ENCODE data around the gene SYDE1. TPM values are rescaled to one million over a fixed set of nuclear protein-coding genes. Genes with fewer than 3 reads are reported as not detected.

The SYDE1 gene
- polyA plus RNA-seq, 6 donors from 2014 or later, result 0.09 to 0.16 (median 0.15) TPM; not detected in 3

GRCh38 chr19:15123031-15123890 is 16.1 kb downstream of the SYDE1 start:
- DNase-seq, result no peak

DNA sequence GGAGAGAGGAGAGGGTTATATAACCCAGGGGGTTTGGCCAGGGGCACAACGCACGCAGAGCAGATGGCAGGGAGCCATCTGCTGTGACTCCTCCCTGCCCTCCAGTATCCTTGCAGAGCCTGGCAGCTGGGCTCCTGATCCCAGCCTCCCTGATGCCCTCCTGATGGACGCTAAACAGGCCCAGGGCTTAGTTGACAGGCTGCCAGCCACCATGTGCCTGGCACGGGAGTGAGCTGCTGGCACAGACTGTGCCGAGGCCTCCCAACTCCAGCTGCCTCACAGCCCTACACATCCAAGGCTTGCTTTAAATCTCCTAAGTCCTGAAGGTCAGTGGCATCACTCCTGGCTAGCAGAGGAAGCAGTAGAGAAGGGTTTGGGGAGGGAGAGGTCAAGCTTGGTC is 16.7 kb downstream of the SYDE1 start:
- Mint-ChIP-seq H3K9me3 (peaks cover 0 to 2% (median 0%) of the 10 kb centered on the region in 7 donors), H3K36me3 (peaks cover 1 to 20% of the 10 kb centered on the region in 2 donors), H3K27ac (peak overlapping the region in 4 of 6 donors; percentile 29 to 100 (median 82)), H3K27me3 (peaks cover 0 to 7% (median 0%) of the 10 kb centered on the region in 3 donors), H3K4me3 (peak overlapping the region; percentile 88 to 99 (median 98)), H3K4me1 (peaks cover 22 to 29% (median 27%) of the 10 kb centered on the region in 3 donors)
- DNase-seq (no peak), ATAC-seq (ENCODE audit: low read depth in 2 of 2) (no peak)

More at GRCh38 chr19:15123031-15123890, 16.1 kb downstream of the SYDE1 start:
- H3K36me3 Mint-ChIP-seq, result peaks cover 7 to 20% of the 10 kb centered on the region in 2 donors
- H3K4me1 Mint-ChIP-seq, result peaks cover 22 to 29% (median 27%) of the 10 kb centered on the region in 3 donors
- peaks cover 0 to under 1% (median 0%) of the 10 kb centered on the region in 3 donors for H3K27me3 Mint-ChIP-seq
- peak overlapping the region in 7 of 8 donors; percentile 55 to 99 (median 88) for H3K4me3 Mint-ChIP-seq
- H3K9me3 Mint-ChIP-seq, result peaks cover 0 to 2% (median 0%) of the 10 kb centered on the region in 7 donors
- no peak for ATAC-seq (ENCODE audit: low read depth in 2 of 2)
- peak overlapping the region in 1 of 6 donors; percentile 69 for H3K27ac Mint-ChIP-seq

DNA sequence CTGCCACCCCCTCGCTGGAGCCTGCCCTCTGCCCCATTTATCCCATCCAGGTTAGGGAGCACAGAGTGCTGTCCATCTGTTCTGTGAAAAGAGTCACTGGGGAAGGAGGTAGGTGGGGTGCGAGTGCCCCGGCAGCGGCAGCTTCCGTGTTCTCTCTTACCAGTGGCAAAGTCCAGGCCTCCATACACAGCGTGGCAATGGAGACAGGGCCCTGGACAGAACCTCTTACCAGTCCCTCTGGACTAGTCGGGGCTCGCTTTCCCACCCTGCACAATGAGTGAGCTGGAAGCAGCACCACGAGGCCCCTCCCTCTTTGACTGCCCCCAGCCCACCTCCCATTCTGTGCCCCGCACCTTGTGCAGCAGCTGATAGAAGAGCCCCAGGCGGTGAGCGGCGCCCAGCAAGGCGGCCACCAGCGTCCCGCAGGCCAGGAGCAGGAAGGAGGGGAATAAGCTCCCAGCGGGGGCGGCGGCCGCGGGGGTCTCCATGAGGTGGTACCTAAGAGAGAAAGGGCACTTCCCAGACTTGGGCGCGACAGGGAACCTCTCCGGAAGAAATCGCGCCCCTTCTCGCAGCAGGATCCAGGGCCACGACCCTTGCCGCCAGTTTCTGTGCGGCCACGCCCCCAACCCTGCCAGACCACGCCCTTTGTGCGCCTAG is 17.5 kb downstream of the SYDE1 start:
- ATAC-seq (ENCODE audit: low read depth in 2 of 2) (no peak), DNase-seq (no peak)
- peak overlapping the region; percentile 95 to 100 (median 100) for H3K27ac Mint-ChIP-seq
- H3K36me3 Mint-ChIP-seq, result peaks cover 0 to 20% of the 10 kb centered on the region in 2 donors
- peaks cover 0 to 2% (median 0%) of the 10 kb centered on the region in 7 donors for H3K9me3 Mint-ChIP-seq
- H3K4me1 Mint-ChIP-seq, result peaks cover 22 to 29% (median 27%) of the 10 kb centered on the region in 3 donors
- peak overlapping the region; percentile 88 to 99 (median 98) for H3K4me3 Mint-ChIP-seq
- peaks cover 0 to 10% (median 5%) of the 10 kb centered on the region in 3 donors for H3K27me3 Mint-ChIP-seq

- peaks cover 0 to 10% (median 5%) of the 10 kb centered on the region in 3 donors for H3K27me3 Mint-ChIP-seq
- H3K4me3 Mint-ChIP-seq, result peak overlapping the region; percentile 88 to 99 (median 98)
- H3K4me1 Mint-ChIP-seq, result peaks cover 22 to 29% (median 27%) of the 10 kb centered on the region in 3 donors
- peak overlapping the region; percentile 95 to 100 (median 100) for H3K27ac Mint-ChIP-seq
- H3K9me3 Mint-ChIP-seq, result peaks cover 0 to 2% (median 0%) of the 10 kb centered on the region in 7 donors
- ATAC-seq (ENCODE audit: low read depth in 2 of 2) (peak; percentile 86 to 88), DNase-seq (peak; percentile 98)
- H3K36me3 Mint-ChIP-seq, result peaks cover 0 to 18% of the 10 kb centered on the region in 2 donors
These were observed 18.2 kb downstream of the SYDE1 start for GRCh38 chr19:15125232-15126067.

- H3K4me3 Mint-ChIP-seq, result peak overlapping the region in 4 of 8 donors; percentile 88 to 99 (median 98)
- H3K9me3 Mint-ChIP-seq, result peaks cover 0 to 2% (median 0%) of the 10 kb centered on the region in 7 donors
- H3K4me1 Mint-ChIP-seq, result peaks cover 22 to 27% (median 24%) of the 10 kb centered on the region in 3 donors
- DNase-seq (no peak), ATAC-seq (ENCODE audit: low read depth in 2 of 2) (no peak)
- H3K27ac Mint-ChIP-seq, result peak overlapping the region in 1 of 6 donors; percentile 95
- H3K36me3 Mint-ChIP-seq, result peaks cover 0 to 9% of the 10 kb centered on the region in 2 donors
- H3K27me3 Mint-ChIP-seq, result peaks cover 0 to 10% (median 5%) of the 10 kb centered on the region in 3 donors
These were observed 19.1 kb downstream of the SYDE1 start for GRCh38 chr19:15126131-15126910.

GRCh38 chr19:15128162-15128770 is 21.1 kb downstream of the SYDE1 start:
- no peak overlapping the region for H3K4me3 Mint-ChIP-seq

GRCh38 chr19:15129856-15130585 is 22.8 kb downstream of the SYDE1 start:
- no peak for DNase-seq
- Mint-ChIP-seq H3K36me3 (no peaks in the 10 kb centered on the region), H3K9me3 (no peaks in the 10 kb centered on the region), H3K27ac (no peak overlapping the region), H3K4me3 (peak overlapping the region in 1 of 8 donors; percentile 55), H3K27me3 (peaks cover 5 to 10% (median 6%) of the 10 kb centered on the region in 3 donors), H3K4me1 (peaks cover 8 to 10% (median 9%) of the 10 kb centered on the region in 3 donors)
- no peak for ATAC-seq (ENCODE audit: low read depth in 2 of 2)

More at GRCh38 chr19:15128162-15128770, 21.1 kb downstream of the SYDE1 start:
- no peaks in the 10 kb centered on the region for H3K36me3 Mint-ChIP-seq
- ATAC-seq (ENCODE audit: low read depth in 2 of 2), result no peak
- H3K27ac Mint-ChIP-seq, result peak overlapping the region in 1 of 6 donors; percentile 4
- DNase-seq, result no peak
- H3K9me3 Mint-ChIP-seq, result no peaks in the 10 kb centered on the region
- H3K27me3 Mint-ChIP-seq, result peaks cover 5 to 10% (median 6%) of the 10 kb centered on the region in 3 donors
- peaks cover 19 to 22% (median 21%) of the 10 kb centered on the region in 3 donors for H3K4me1 Mint-ChIP-seq

DNA sequence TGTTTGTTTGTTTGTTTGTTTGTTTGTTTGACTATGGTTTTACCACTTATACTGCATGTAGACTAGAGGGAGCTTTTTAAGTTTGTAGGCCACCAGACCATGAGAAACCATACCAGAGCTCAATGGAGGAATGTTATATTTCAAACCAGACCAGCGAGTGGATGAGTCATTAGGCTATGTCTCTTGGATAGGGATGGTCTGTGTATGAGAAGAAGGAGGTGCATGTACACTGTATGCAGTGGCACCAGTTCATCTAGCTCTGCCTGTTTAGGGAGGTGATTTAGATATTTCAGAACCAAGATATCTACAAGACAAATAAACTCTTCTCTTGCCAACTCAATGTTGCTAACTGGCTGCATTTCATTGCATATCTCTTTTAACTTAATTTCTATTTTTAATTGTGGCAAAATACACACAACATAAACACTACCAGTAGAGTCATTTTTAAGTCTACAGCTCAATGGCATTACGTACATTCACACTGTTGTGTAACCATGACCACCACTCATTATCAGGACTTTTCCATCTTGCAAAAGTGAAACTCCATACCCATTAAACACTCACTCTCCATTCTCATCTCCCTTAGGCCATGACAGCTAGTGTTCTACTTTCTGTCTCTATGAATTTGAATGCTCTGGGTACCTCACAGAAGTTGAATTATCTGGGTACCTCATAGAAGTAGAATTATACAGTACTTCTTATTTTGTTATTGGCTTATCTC is 29.2 kb downstream of the SYDE1 start:
- H3K4me3 Mint-ChIP-seq, result no peak overlapping the region
- no peaks in the 10 kb centered on the region for H3K4me1 Mint-ChIP-seq
- DNase-seq (no peak), ATAC-seq (ENCODE audit: low read depth in 2 of 2) (no peak)
- H3K27me3 Mint-ChIP-seq, result peaks cover 10 to 22% (median 20%) of the 10 kb centered on the region in 3 donors
- peaks cover 3 to 19% (median 10%) of the 10 kb centered on the region in 7 donors for H3K9me3 Mint-ChIP-seq
- peaks cover 0 to 12% of the 10 kb centered on the region in 2 donors for H3K36me3 Mint-ChIP-seq
- no peak overlapping the region for H3K27ac Mint-ChIP-seq

- DNase-seq (no peak), ATAC-seq (ENCODE audit: low read depth in 2 of 2) (no peak)
- no peak overlapping the region for H3K4me3 Mint-ChIP-seq
- H3K36me3 Mint-ChIP-seq, result peaks cover 0 to 12% of the 10 kb centered on the region in 2 donors
- H3K4me1 Mint-ChIP-seq, result no peaks in the 10 kb centered on the region
- H3K27me3 Mint-ChIP-seq, result peaks cover 15 to 27% (median 23%) of the 10 kb centered on the region in 3 donors
- H3K27ac Mint-ChIP-seq, result no peak overlapping the region
- H3K9me3 Mint-ChIP-seq, result peaks cover 3 to 19% (median 10%) of the 10 kb centered on the region in 7 donors
These were observed 30.6 kb downstream of the SYDE1 start for GRCh38 chr19:15137777-15138176.

DNA sequence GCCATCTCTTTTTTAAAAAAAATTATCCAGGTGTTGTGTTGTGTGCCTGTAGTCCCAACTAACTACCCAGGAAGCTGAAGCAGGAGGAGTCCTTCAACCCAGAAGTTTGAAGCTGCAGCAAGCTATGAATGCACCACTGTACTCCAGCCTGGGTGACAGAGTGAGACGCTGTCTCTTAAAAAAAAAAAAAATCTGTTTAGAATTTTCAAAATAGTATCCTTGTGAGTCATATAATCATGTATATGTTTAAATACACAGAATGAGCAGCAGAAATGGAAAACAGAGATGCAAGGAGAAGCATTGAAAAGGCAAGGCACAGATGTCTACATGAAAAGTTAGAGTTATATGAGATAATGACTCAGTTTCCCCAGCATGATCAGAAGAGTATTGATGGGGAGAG is 31.2 kb downstream of the SYDE1 start:
- Mint-ChIP-seq H3K4me3 (no peak overlapping the region), H3K36me3 (peaks cover 0 to 12% of the 10 kb centered on the region in 2 donors), H3K9me3 (peaks cover 3 to 19% (median 10%) of the 10 kb centered on the region in 7 donors), H3K27me3 (peaks cover 15 to 27% (median 23%) of the 10 kb centered on the region in 3 donors), H3K27ac (no peak overlapping the region), H3K4me1 (no peaks in the 10 kb centered on the region)
- ATAC-seq (ENCODE audit: low read depth in 2 of 2) (no peak), DNase-seq (no peak)
